ENCODE data around the gene ABHD16B.

DNA sequence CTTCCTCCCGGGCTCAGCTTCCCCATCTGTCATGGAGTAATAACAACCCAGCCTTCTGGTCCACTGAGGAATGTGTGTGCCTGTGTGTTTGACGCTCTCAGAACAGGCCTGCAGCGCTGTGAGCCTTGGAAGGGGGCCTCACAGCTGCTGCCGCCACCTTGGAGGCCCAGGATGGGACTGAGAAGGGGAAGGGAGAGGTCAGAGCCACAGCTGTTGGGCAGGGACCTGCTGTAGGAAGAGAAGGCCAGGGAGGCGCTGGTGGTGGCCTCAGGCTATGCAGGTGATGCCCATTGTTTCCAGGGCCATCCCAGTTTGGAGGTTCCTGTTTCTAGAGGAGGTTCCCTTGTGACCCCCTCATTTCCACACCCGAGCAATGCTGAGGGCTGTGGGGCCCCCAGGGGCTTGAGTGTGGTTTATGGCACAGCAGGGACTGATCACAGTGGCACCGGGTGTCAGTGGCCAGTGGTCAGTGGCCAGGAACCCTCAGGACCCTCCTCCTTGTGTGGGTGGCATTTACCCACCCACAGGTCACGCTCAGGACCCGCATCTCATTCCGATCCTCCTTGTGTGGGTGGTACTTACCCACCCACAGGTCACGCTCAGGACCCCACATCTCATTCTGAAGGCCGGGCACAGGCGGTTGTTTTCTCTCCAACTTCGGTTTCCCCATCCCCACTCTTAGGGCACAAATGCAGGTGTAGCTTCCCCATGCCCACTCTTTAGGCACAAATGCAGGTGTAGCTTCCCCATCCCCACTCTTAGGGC lies 17.8 kb downstream of the ABHD16B start:
- no peak for TF ChIP-seq ZNF512 (CRISPR knock-in tag; IDR thresholded peaks at IDR 0.05)
- TF ChIP-seq RNF2 (conservative IDR thresholded peaks at IDR 0.05; ENCODE audit: low read depth) = no peak
- no peak for TF ChIP-seq SMC3 (IDR thresholded peaks at IDR 0.05; ENCODE audit: low read length)

Measured in HepG2 (cell line).